GM13976 (cell line): ENCODE results near the gene SERPINB1.
"Not testable (repeated sequence)": the region's sequence is repeated elsewhere in the genome, so short reads cannot be mapped to it uniquely, and the experiment has no call there.

Source experiments
- DNase-seq: peaks from one replicate; pipeline ENCODE4 v3.0.0; 2012; ENCODE audit warnings: low spot score
- CTCF ChIP-seq: IDR thresholded peaks from 2 replicates; pipeline ENCODE4 v1.5.1; 2012; ENCODE audit warnings: borderline replicate concordance, mild to moderate bottlenecking; ENCODE audit not compliant: insufficient read depth; ENCODE audit errors: extremely low read depth, missing control alignments, control extremely low read depth
- in situ Hi-C: fragments of 300-500 bp; cut with MboI; formaldehyde crosslinking; loops from one replicate; pipeline ENCODE4 v1.12.0; 2022; ENCODE audit warnings: low sequenced_read_pairs, mixed read lengths, inconsistent platforms; ENCODE audit not compliant: unreplicated experiment

SERPINB1 gene

GRCh38 chr6:2841264-2842138 lies at the start of gene SERPINB1:
Gene SERPINB1 (minus strand): TSS chr6:2841863. CDS start chr6:2840586, 1,277 bp downstream.
- no peak for TF ChIP-seq CTCF
- in situ Hi-C loops: no loop called here
- peak; percentile 78 for DNase-seq

DNA sequence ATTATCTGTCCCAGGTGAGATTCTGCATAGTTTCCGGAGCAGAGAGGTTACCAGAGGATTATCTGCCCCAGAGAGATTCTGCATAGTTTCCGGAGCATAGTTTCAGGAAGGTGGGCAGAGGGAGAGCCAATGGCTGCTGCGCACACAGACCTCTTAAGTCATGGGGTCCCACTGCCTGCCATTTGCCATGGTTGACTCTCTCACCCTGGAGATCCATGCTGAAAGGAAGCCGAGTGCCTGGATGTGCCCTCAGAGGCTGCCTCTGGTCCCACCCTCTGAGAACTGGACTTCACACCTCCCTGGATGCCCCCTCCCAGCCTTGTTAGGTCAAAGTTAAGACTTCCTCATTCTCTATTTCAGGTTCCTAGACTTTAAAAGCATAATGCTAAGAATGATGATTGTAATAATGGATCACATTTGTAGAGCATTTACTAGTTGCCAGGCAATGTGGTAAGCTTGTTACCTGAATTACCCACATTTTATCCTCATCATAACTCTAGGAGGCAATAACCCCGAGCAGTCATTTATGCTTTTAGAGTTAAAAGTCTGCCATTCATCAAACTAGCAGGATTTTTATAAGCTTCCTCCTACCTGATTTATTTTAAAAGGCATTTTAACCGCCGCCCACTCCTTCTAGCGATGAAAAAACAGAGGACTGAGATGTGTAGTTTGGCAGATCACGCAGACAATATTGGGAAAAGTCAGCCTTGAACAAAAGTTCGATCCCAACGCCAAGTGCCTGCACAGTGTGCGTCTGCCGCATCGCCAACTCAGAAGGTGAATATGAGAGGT lies 49.5 kb upstream of the SERPINB1 start:
- no peak for DNase-seq
- in situ Hi-C loops: no loop called here
- TF ChIP-seq CTCF: no peak

DNA sequence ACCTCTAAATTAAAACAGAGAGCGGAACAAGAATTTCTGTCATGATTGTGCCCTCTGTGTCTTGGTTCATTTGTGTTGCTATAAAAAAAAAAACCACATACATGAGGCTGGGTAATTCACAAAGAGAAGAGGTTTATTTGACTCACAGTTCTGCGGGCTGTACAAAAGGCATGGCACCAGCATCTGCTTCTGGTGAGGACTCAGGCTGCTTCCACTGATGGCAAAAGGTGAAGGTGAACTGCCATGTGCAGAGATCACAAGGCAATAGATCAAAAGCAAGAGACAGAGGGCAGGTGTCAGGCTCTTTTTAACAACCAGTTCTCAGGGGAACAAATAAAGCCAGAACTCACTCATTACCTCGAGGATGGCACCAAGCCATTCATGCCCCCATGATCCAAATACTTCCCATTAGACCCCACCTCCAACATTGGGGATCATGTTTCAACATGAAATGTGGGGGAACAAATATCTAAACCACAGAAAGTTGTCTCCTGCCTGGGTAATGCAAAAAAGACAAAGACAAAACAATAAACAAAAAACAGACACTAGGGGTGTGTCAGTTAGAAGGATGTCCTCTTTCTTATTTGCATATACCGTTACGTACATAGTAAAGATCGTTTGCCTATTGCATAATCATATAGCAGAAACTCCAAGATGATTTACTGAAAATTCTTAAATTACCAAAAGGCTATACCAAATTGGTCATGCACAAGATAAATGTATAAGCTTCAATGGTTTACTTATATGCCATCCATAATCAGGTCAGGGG lies 44.5 kb upstream of the SERPINB1 start:
- no peak for DNase-seq
- no peak for TF ChIP-seq CTCF
- in situ Hi-C loops: no loop called here

DNA sequence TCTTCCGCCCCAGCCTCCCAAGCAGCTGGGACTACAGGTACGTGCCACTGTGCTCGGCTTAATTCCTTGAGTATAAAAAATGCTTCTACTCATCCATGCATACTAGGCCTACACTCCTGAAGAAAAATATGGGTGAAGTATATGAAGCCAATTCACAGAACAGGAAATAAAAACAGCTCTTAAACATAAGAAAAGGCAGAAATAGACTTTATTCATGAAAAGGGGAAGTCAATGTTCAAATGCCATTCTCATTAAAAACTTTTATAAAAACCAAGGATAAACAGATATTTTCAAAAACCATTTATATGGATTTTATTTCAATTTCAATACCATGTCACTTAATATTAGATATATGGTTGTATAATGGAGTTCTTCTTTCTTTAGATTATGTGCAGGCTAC lies 43.1 kb upstream of the SERPINB1 start:
- in situ Hi-C loops: no loop called here
- no peak for TF ChIP-seq CTCF
- no peak for DNase-seq

- in situ Hi-C loops: no loop called here
- TF ChIP-seq CTCF: no peak
- no peak for DNase-seq
Observed at GRCh38 chr6:2883673-2884072, 42.0 kb upstream of the SERPINB1 start.

- in situ Hi-C loops: no loop called here
- DNase-seq: no peak
- TF ChIP-seq CTCF: no peak
Observed at GRCh38 chr6:2881423-2881822, 39.8 kb upstream of the SERPINB1 start.

GRCh38 chr6:2880156-2880555 lies 38.5 kb upstream of the SERPINB1 start:
- DNase-seq, in situ Hi-C loops: not testable (repeated sequence)
